Kidney (tissue), 14 donors: ENCODE data around the gene HIGD1C. TPM values are rescaled to one million over a fixed set of nuclear protein-coding genes. Genes with fewer than 3 reads are reported as not detected.

Source experiments
- DNase-seq, 5 donors: peaks; one replicate each; pipeline ENCODE4 v3.0.0-alpha.2; 2013 to 2020
- FAIRE-seq: peaks from 2 replicates; lab custom pipeline; 2012; peaks lifted over from hg19 to GRCh38; lab: Jason Lieb, UNC
- H3K27ac ChIP-seq, 2 donors: one replicate each; pipeline ENCODE4 v1.7.0; 2013; ENCODE audit warnings: low read depth in 2 of 2, low read length in 2 of 2, inconsistent platforms in 1 of 2
- H3K27me3 ChIP-seq: one replicate; pipeline ENCODE4 v1.7.1; 2013; ENCODE audit warnings: low read length, inconsistent platforms; ENCODE audit not compliant: control insufficient read depth, insufficient read depth
- H3K36me3 ChIP-seq, 3 donors: one replicate each; pipeline versions ENCODE4 v1.7.0 to v1.7.1; 2013; ENCODE audit warnings: low read length in 3 of 3, control low read depth in 1 of 3, inconsistent platforms in 1 of 3; ENCODE audit not compliant: insufficient read depth in 3 of 3, control insufficient read depth in 2 of 3
- H3K4me1 ChIP-seq, 3 donors: one replicate each; pipeline versions ENCODE4 v1.7.0 to v1.7.1; 2013; ENCODE audit warnings: low read length in 3 of 3, inconsistent platforms in 1 of 3, low read depth in 1 of 3; ENCODE audit not compliant: control insufficient read depth in 2 of 3, insufficient read depth in 2 of 3
- H3K4me3 ChIP-seq, 3 donors: one replicate each; pipeline versions ENCODE4 v1.7.0 to v1.8.1; 2013; ENCODE audit warnings: low read length in 3 of 3, control low read depth in 1 of 3, inconsistent platforms in 1 of 3
- H3K9ac ChIP-seq, 3 donors: one replicate each; pipeline versions ENCODE4 v1.7.0 to v1.7.1; 2013; ENCODE audit warnings: low read length in 3 of 3, control low read depth in 1 of 3, inconsistent platforms in 1 of 3
- H3K9me3 ChIP-seq, 3 donors: one replicate each; pipeline versions ENCODE4 v1.7.0 to v1.7.1; 2013; ENCODE audit warnings: low read length in 3 of 3, control low read depth in 1 of 3, inconsistent platforms in 1 of 3; ENCODE audit not compliant: control insufficient read depth in 2 of 3, insufficient read depth in 1 of 3
- CTCF ChIP-seq: IDR thresholded peaks from 3 replicates; pipeline ENCODE4 v1.5.1; 2012; ENCODE audit warnings: mild to moderate bottlenecking, moderate library complexity, borderline replicate concordance; ENCODE audit not compliant: insufficient read depth; ENCODE audit errors: extremely low read depth
- intact Hi-C: fragments of 100-400 bp; cut with DNase I; formaldehyde crosslinking; loops from one replicate; pipeline ENCODE4 v1.11.1; 2022
- polyA plus RNA-seq: library from polyadenylated mRNA; stranded (reverse); fragments of 350-450 nt; fragmentation: Illumina TruSeq; extraction: RNeasy Lipid Tissue Mini Kit (QIAGEN cat#74804); gene quantifications from one replicate; pipeline ENCODE4 v1.2.3, GENCODE V29; 2014; ENCODE audit warnings: low read depth, low replicate concordance; ENCODE audit not compliant: insufficient read depth
- total RNA-seq: library from RNA; stranded (reverse); fragmentation: NEBNext Ultra II Directional; extraction: Animal tissue kit (Norgen Biotek cat#: 25700); gene quantifications from one replicate; pipeline ENCODE4 v1.2.1, GENCODE V29; 2021
- donor health status: control.
- donor health status: control.
- donor health status: control.
- donor health status: control.
- donor health status: control.
- donor health status: DM: yes; HTN: yes; CAD: no.
- donor health status: Normal renal cell carcinoma (clear cell type).

The HIGD1C gene
- total and polyA plus RNA-seq, 2 donors from 2014 or later: not detected

- peak in 2 of 5 donors; percentile 62 to 69 for DNase-seq
- Histone ChIP-seq H3K36me3 (peaks cover 0 to 13% (median 4%) of the 10 kb centered on the region in 3 donors), H3K4me3 (no peak overlapping the region), H3K27ac (no peak overlapping the region), H3K9ac (no peak overlapping the region), H3K27me3 (no peaks in the 10 kb centered on the region), H3K9me3 (no peaks in the 10 kb centered on the region), H3K4me1 (peaks cover 0 to 7% (median 0%) of the 10 kb centered on the region in 3 donors)
- TF ChIP-seq CTCF: no peak
- intact Hi-C loops: no loop called here
- no peak for FAIRE-seq
These were observed 53.3 kb downstream of the HIGD1C start for GRCh38 chr12:51005671-51006070.

- TF ChIP-seq CTCF: no peak
- intact Hi-C loops: no loop called here
- H3K4me3 ChIP-seq: peak overlapping the region in 1 of 3 donors; percentile 6
- peak overlapping the region; percentile 29 to 69 for H3K27ac ChIP-seq
- H3K27me3 ChIP-seq: no peaks in the 10 kb centered on the region
- no peak overlapping the region for H3K9ac ChIP-seq
- H3K36me3 ChIP-seq: peaks cover 0 to 13% (median 2%) of the 10 kb centered on the region in 3 donors
- H3K9me3 ChIP-seq: no peaks in the 10 kb centered on the region
- DNase-seq (no peak), FAIRE-seq (no peak)
- peaks cover 0 to 7% (median 2%) of the 10 kb centered on the region in 3 donors for H3K4me1 ChIP-seq
These were observed 56.1 kb downstream of the HIGD1C start for GRCh38 chr12:51008329-51009055.

- DNase-seq: no peak
- no peak for TF ChIP-seq CTCF
- peak overlapping the region in 1 of 3 donors; percentile 6 for H3K4me3 ChIP-seq
These were observed 56.7 kb downstream of the HIGD1C start for GRCh38 chr12:51009056-51009440.

More at GRCh38 chr12:51009056-51009440, 56.7 kb downstream of the HIGD1C start:
- no peaks in the 10 kb centered on the region for H3K27me3 ChIP-seq
- intact Hi-C loops: no loop called here
- no peak for FAIRE-seq
- peak overlapping the region; percentile 29 to 69 for H3K27ac ChIP-seq
- peak overlapping the region in 1 of 3 donors; percentile 12 for H3K9ac ChIP-seq
- peaks cover 0 to 13% (median 2%) of the 10 kb centered on the region in 3 donors for H3K36me3 ChIP-seq
- peaks cover 0 to 7% (median 2%) of the 10 kb centered on the region in 3 donors for H3K4me1 ChIP-seq
- no peaks in the 10 kb centered on the region for H3K9me3 ChIP-seq
